SU-DHL-6 (cell line): Measurements from ENCODE around the gene CHMP6.

Experiments
- H2AFZ ChIP-seq: fragments of 200-600 bp; sonication (generic); 2 replicates; pipeline ENCODE4 v1.6.1; 2014; ENCODE audit warnings: low read depth, mild to moderate bottlenecking, moderate library complexity, mixed read lengths, antibody characterized with exemption, low read length; ENCODE audit not compliant: severe bottlenecking
- H3F3A ChIP-seq: fragments of 200-600 bp; shearing (Covaris generic); 2 replicates; pipeline ENCODE4 v1.6.0; 2016; ENCODE audit warnings: antibody characterized with exemption, mild to moderate bottlenecking; ENCODE audit not compliant: insufficient read depth
- H3K27ac ChIP-seq: fragments of 200-600 bp; sonication (generic); 2 replicates; pipeline ENCODE4 v1.5.1; 2016; ENCODE audit warnings: low read depth, mild to moderate bottlenecking, low read length, moderate library complexity, mixed read lengths
- H3K27me3 ChIP-seq: fragments of 200-600 bp; sonication (generic), shearing (Covaris generic); 2 replicates; pipeline ENCODE4 v1.6.0; 2014; ENCODE audit warnings: mild to moderate bottlenecking, low read length
- H3K36me3 ChIP-seq: fragments of 200-600 bp; sonication (generic); 2 replicates; pipeline ENCODE4 v1.6.1; 2014; ENCODE audit warnings: mild to moderate bottlenecking, low read length, mixed read lengths
- H3K4me2 ChIP-seq: fragments of 300-600, 200-600 bp; shearing (Covaris generic), sonication (generic); 2 replicates; pipeline ENCODE4 v1.6.0; 2014; ENCODE audit warnings: low read length, low read depth, mild to moderate bottlenecking; ENCODE audit not compliant: poor library complexity, severe bottlenecking
- H3K4me3 ChIP-seq: fragments of 200-600 bp; sonication (generic); 2 replicates; pipeline ENCODE4 v1.5.1; 2014; ENCODE audit warnings: antibody characterized with exemption, low read length, mild to moderate bottlenecking, mixed read lengths; ENCODE audit not compliant: insufficient read depth, poor library complexity, severe bottlenecking
- H3K79me2 ChIP-seq: fragments of 200-600 bp; sonication (generic); 2 replicates; pipeline ENCODE4 v1.6.1; 2014; ENCODE audit warnings: mild to moderate bottlenecking, low read length, moderate library complexity; ENCODE audit not compliant: insufficient read depth
- H3K9ac ChIP-seq: fragments of 200-600 bp; sonication (generic); 2 replicates; pipeline ENCODE4 v1.7.0; 2014; ENCODE audit warnings: mild to moderate bottlenecking, low read length
- H3K9me2 ChIP-seq: fragments of 200-600 bp; sonication (generic); replicated peaks from 2 replicates; pipeline ENCODE4 v1.6.1; 2014; ENCODE audit warnings: low read length; ENCODE audit not compliant: insufficient read depth
- H3K9me3 ChIP-seq: fragments of 200-600 bp; sonication (generic); 2 replicates; pipeline ENCODE4 v1.6.1; 2014; ENCODE audit warnings: low read length, mixed read lengths; ENCODE audit not compliant: insufficient read depth
- H4K20me1 ChIP-seq: fragments of 200-600 bp; sonication (generic); 2 replicates; pipeline ENCODE4 v1.6.1; 2014; ENCODE audit warnings: low read depth, mild to moderate bottlenecking, antibody characterized with exemption, low read length, moderate library complexity, mixed read lengths
- EZH2phosphoT487 ChIP-seq: fragments of 200-600 bp; sonication (generic), shearing (Covaris generic); conservative IDR thresholded peaks from 2 replicates; pipeline ENCODE4 v1.6.1; 2018; ENCODE audit warnings: mild to moderate bottlenecking, antibody characterized with exemption, low read length, moderate library complexity, mixed read lengths
- TF ChIP-seq, protein P1 (sequence below): fragments of 200-600 bp; sonication (generic); IDR thresholded peaks from one replicate; pipeline ENCODE4 v1.5.1; 2017; ENCODE audit warnings: antibody characterized with exemption, mild to moderate bottlenecking, low read length, moderate library complexity; ENCODE audit not compliant: insufficient read depth, poor library complexity, severe bottlenecking

The CHMP6 gene

DNA sequence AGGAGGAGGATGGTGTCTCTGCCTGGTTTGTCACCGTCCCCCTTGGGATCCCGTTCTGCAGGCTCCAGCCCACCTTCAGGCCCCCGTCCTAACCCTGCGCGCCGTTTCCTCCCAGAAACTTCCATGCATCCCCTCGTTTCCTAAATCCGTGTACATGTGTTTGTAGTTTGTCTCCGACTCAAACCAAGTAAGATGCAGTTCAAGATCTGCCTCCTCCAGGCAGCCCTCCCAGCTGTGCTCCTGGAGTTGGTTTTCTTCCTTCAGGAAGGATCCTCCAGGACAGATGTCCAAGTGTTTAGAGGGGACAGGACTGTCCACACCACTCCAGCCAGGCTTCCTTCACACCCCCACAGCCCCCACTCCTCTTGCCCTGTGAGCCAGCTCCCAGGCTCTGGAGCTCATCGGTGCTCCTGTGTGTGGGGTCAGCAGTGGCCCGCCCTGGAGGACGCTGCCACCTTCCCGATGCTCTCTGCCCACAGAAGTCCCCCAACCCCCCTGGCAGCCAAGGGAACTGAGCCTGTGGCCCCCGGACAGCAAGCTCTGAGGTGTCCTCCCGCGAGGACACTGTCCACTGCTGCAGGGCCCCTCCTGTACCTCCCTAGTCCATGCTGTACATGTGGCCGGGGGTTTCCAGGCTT, 54.6 kb downstream of the CHMP6 start:
- H2AFZ ChIP-seq, result no peak overlapping the region
- TF ChIP-seq, protein P1, sequence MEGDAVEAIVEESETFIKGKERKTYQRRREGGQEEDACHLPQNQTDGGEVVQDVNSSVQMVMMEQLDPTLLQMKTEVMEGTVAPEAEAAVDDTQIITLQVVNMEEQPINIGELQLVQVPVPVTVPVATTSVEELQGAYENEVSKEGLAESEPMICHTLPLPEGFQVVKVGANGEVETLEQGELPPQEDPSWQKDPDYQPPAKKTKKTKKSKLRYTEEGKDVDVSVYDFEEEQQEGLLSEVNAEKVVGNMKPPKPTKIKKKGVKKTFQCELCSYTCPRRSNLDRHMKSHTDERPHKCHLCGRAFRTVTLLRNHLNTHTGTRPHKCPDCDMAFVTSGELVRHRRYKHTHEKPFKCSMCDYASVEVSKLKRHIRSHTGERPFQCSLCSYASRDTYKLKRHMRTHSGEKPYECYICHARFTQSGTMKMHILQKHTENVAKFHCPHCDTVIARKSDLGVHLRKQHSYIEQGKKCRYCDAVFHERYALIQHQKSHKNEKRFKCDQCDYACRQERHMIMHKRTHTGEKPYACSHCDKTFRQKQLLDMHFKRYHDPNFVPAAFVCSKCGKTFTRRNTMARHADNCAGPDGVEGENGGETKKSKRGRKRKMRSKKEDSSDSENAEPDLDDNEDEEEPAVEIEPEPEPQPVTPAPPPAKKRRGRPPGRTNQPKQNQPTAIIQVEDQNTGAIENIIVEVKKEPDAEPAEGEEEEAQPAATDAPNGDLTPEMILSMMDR, result no peak
- no peak for TF ChIP-seq EZH2phosphoT487
- no peaks in the 10 kb centered on the region for H3K27me3 ChIP-seq
- no peaks in the 10 kb centered on the region for H3K36me3 ChIP-seq
- no peaks in the 10 kb centered on the region for H3K9me2 ChIP-seq
- no peaks in the 10 kb centered on the region for H4K20me1 ChIP-seq
- H3K9me3 ChIP-seq, result no peaks in the 10 kb centered on the region
- no peak overlapping the region for H3K9ac ChIP-seq
- no peak overlapping the region for H3K4me2 ChIP-seq
- no peak overlapping the region for H3K4me3 ChIP-seq
- no peak overlapping the region for H3K27ac ChIP-seq
- no peaks in the 10 kb centered on the region for H3K79me2 ChIP-seq
- no peaks in the 10 kb centered on the region for H3F3A ChIP-seq

DNA sequence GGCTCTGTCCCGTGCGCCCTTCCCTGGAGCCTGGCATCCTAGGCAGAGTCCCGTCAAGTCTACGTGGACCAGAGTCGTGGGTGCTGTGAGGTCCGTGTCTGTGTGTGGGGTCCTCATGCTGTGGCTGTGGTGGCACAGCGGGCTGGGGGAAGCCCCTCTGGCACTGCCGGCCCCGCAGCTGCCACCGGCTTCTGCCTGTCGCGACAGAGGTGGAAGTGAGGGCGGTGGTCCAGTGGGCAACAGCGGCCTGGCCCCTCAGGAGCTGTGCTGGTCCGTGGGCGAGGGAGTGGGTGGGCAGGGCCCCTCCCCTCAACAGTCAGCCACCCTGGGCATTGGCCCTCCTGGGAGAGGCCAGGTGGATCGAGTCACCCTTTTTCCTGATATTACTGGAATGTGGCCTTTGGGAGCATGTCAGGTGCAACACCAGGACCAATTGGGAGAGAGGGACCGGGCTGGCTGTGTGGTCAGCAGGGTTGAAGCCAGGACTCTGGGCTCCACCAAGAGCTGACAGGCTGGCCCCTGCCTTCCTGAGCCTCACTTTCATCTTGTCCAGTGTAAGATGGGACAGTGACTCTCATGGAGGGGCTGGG, 55.2 kb downstream of the CHMP6 start:
- no peak for TF ChIP-seq EZH2phosphoT487
- TF ChIP-seq, protein P1, result no peak
- no peak overlapping the region for H3K4me3 ChIP-seq
- H3K27me3 ChIP-seq, result no peaks in the 10 kb centered on the region
- H3K9me3 ChIP-seq, result no peaks in the 10 kb centered on the region
- H3K9me2 ChIP-seq, result no peaks in the 10 kb centered on the region
- no peaks in the 10 kb centered on the region for H3K36me3 ChIP-seq
- no peak overlapping the region for H3K9ac ChIP-seq
- no peaks in the 10 kb centered on the region for H4K20me1 ChIP-seq
- no peaks in the 10 kb centered on the region for H3K79me2 ChIP-seq
- H3F3A ChIP-seq, result no peaks in the 10 kb centered on the region
- no peak overlapping the region for H3K4me2 ChIP-seq
- no peak overlapping the region for H3K27ac ChIP-seq
- no peak overlapping the region for H2AFZ ChIP-seq

- no peaks in the 10 kb centered on the region for H3F3A ChIP-seq
- TF ChIP-seq, protein P1, result no peak
- TF ChIP-seq EZH2phosphoT487, result no peak
- no peaks in the 10 kb centered on the region for H3K9me3 ChIP-seq
- no peak overlapping the region for H3K27ac ChIP-seq
- no peak overlapping the region for H3K4me3 ChIP-seq
- no peaks in the 10 kb centered on the region for H3K27me3 ChIP-seq
- H3K36me3 ChIP-seq, result no peaks in the 10 kb centered on the region
- H3K9me2 ChIP-seq, result no peaks in the 10 kb centered on the region
- no peak overlapping the region for H3K9ac ChIP-seq
- no peak overlapping the region for H2AFZ ChIP-seq
- H3K4me2 ChIP-seq, result no peak overlapping the region
- no peaks in the 10 kb centered on the region for H4K20me1 ChIP-seq
- H3K79me2 ChIP-seq, result no peaks in the 10 kb centered on the region
Measured at GRCh38 chr17:81048827-81049371, 57.3 kb downstream of the CHMP6 start.
